ENCODE data around the gene PTPRN2. TPM values are rescaled to one million over a fixed set of nuclear protein-coding genes. Genes with fewer than 3 reads are reported as not detected.

PTPRN2 gene
- polyA plus RNA-seq, 1 experiment = 0.31 TPM

- TF ChIP-seq, protein P1, sequence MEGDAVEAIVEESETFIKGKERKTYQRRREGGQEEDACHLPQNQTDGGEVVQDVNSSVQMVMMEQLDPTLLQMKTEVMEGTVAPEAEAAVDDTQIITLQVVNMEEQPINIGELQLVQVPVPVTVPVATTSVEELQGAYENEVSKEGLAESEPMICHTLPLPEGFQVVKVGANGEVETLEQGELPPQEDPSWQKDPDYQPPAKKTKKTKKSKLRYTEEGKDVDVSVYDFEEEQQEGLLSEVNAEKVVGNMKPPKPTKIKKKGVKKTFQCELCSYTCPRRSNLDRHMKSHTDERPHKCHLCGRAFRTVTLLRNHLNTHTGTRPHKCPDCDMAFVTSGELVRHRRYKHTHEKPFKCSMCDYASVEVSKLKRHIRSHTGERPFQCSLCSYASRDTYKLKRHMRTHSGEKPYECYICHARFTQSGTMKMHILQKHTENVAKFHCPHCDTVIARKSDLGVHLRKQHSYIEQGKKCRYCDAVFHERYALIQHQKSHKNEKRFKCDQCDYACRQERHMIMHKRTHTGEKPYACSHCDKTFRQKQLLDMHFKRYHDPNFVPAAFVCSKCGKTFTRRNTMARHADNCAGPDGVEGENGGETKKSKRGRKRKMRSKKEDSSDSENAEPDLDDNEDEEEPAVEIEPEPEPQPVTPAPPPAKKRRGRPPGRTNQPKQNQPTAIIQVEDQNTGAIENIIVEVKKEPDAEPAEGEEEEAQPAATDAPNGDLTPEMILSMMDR (IDR thresholded peaks at IDR 0.05; ENCODE audit: insufficient read depth, low read depth, low read length) = no peak
- Histone ChIP-seq H3K4me3 (ENCODE audit: low read depth, low read length) (no peak overlapping the region), H3K27me3 (ENCODE audit: control insufficient read depth, insufficient read depth, low read length) (no peaks in the 10 kb centered on the region), H3K36me3 (ENCODE audit: control insufficient read depth, insufficient read depth, low read length) (no peaks in the 10 kb centered on the region)
- ChIA-PET CTCF (no interaction called here), POLR2A (no interaction called here)
- no peak for DNase-seq (ENCODE audit: low read depth)
Observed at GRCh38 chr7:157526005-157526912, 1061.4 kb downstream of the PTPRN2 start.

GRCh38 chr7:157525491-157525915 lies 1062.1 kb downstream of the PTPRN2 start:
- no peak for DNase-seq (ENCODE audit: low read depth)
- ChIA-PET CTCF (no interaction called here), POLR2A (no interaction called here)
- H3K27me3 ChIP-seq (ENCODE audit: control insufficient read depth, insufficient read depth, low read length) = no peaks in the 10 kb centered on the region
- no peak overlapping the region for H3K4me3 ChIP-seq (ENCODE audit: low read depth, low read length)
- no peaks in the 10 kb centered on the region for H3K36me3 ChIP-seq (ENCODE audit: control insufficient read depth, insufficient read depth, low read length)
- TF ChIP-seq, protein P1 (IDR thresholded peaks at IDR 0.05; ENCODE audit: insufficient read depth, low read depth, low read length) = no peak

DNA sequence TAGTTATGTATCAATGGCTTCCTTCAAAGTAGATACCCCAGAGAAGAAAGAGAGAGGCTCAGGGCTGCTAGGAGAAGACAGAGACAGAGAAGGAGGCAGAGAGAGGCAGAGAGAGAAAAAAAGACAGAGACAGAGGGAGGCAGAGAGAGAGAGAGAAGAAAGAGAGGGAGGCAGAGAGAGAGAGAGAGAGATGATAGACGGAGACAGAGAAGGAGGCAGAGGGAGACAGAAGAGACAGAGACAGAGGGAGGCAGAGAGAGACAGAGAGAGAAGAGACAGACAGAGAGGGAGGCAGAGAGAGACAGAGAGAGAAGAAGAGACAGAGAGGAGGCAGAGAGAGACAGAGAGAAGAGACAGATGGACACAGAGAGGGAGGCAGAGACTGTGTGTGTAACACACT lies 1062.9 kb downstream of the PTPRN2 start:
- CTCF ChIA-PET = no interaction called here
- POLR2A ChIA-PET = no interaction called here
- TF ChIP-seq, protein P1 (IDR thresholded peaks at IDR 0.05; ENCODE audit: insufficient read depth, low read depth, low read length) = no peak

GRCh38 chr7:157523766-157524421 lies 1063.7 kb downstream of the PTPRN2 start:
- POLR2A ChIA-PET = no interaction called here
- H3K36me3 ChIP-seq (ENCODE audit: control insufficient read depth, insufficient read depth, low read length) = no peaks in the 10 kb centered on the region
- TF ChIP-seq, protein P1 (IDR thresholded peaks at IDR 0.05; ENCODE audit: insufficient read depth, low read depth, low read length) = no peak
- H3K4me3 ChIP-seq (ENCODE audit: low read depth, low read length) = no peak overlapping the region
- no peaks in the 10 kb centered on the region for H3K27me3 ChIP-seq (ENCODE audit: control insufficient read depth, insufficient read depth, low read length)
- no peak for DNase-seq (ENCODE audit: low read depth)
- CTCF ChIA-PET = no interaction called here

More for the DNA sequence above, 1062.9 kb downstream of the PTPRN2 start:
- Histone ChIP-seq H3K4me3 (ENCODE audit: low read depth, low read length) (no peak overlapping the region), H3K27me3 (ENCODE audit: control insufficient read depth, insufficient read depth, low read length) (no peaks in the 10 kb centered on the region), H3K36me3 (ENCODE audit: control insufficient read depth, insufficient read depth, low read length) (no peaks in the 10 kb centered on the region)
- no peak for DNase-seq (ENCODE audit: low read depth)

DNA sequence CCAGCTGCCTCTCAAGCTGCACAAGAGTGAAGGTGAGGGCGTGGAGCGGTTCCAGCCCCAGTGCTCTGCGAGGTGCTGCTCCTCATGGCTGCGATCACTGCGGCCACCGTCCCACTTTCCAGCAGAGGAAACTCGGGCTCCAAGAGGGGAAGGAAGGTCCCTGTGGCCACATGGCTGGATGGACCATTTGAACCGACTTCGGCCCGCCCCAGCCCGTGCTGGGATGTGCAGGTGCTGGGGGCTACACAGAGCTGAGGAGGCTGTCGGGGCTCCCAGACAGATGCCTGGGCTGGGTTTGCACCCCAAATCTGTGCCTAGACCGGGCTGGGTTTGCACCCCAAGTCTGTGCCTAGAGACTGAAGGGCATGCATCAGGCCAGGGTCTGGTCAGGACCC lies 1064.3 kb downstream of the PTPRN2 start:
- no peak overlapping the region for H3K4me3 ChIP-seq (ENCODE audit: low read depth, low read length)
- CTCF ChIA-PET = no interaction called here
- TF ChIP-seq, protein P1 (IDR thresholded peaks at IDR 0.05; ENCODE audit: insufficient read depth, low read depth, low read length) = no peak
- H3K36me3 ChIP-seq (ENCODE audit: control insufficient read depth, insufficient read depth, low read length) = no peaks in the 10 kb centered on the region
- DNase-seq (ENCODE audit: low read depth) = no peak
- H3K27me3 ChIP-seq (ENCODE audit: control insufficient read depth, insufficient read depth, low read length) = no peaks in the 10 kb centered on the region
- POLR2A ChIA-PET = no interaction called here

Measured in BJ (cell line).